ENCODE data around the gene BEST3.
"Not testable (repeated sequence)": the region's sequence is repeated elsewhere in the genome, so short reads cannot be mapped to it uniquely, and the experiment has no call there.

Gene BEST3

GRCh38 chr12:69610729-69611128 lies 88.4 kb downstream of the BEST3 start, which contains the start of gene LRRC10:
LRRC10 (minus strand) TSS chr12:69610907; CDS start chr12:69610838, 69 bp downstream.
- no peak for DNase-seq (ENCODE audit: insufficient read length)
- no peak for TF ChIP-seq TAF1 (IDR thresholded peaks at IDR 0.05; ENCODE audit: borderline replicate concordance, low read depth, low read length)
- TF ChIP-seq POLR2AphosphoS5 (IDR thresholded peaks at IDR 0.05; ENCODE audit: low read depth, low read length) = no peak
- TF ChIP-seq POLR2A (IDR thresholded peaks at IDR 0.05; ENCODE audit: low read depth, low read length) = no peak
- no peak for FAIRE-seq

- no peak for DNase-seq (ENCODE audit: insufficient read length)
- TF ChIP-seq TAF1 (IDR thresholded peaks at IDR 0.05; ENCODE audit: borderline replicate concordance, low read depth, low read length) (no peak), POLR2A (IDR thresholded peaks at IDR 0.05; ENCODE audit: low read depth, low read length) (no peak), POLR2AphosphoS5 (IDR thresholded peaks at IDR 0.05; ENCODE audit: low read depth, low read length) (no peak)
- FAIRE-seq = no peak
Observed at GRCh38 chr12:69610126-69610525, 89.0 kb downstream of the BEST3 start.

DNA sequence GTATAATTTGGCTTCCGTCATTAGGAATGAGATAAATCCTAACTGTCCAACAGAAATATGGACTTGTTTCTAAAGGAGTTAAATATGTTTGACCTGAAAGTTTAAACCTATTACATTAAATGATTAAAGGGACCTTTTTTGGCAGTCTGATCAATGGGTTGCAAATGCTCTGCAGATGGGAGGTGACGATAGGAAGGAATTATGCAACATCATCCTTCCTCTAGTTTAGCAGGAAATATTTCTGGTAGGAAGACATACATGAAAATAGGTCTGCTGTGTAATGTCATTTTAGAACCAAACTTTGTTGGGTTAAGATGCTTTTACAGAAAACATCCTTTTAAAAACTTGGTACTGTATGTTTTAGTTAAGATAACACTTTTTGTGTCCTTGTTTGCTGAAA lies 91.0 kb downstream of the BEST3 start:
- TF ChIP-seq POLR2A (IDR thresholded peaks at IDR 0.05; ENCODE audit: low read depth, low read length) (no peak), POLR2AphosphoS5 (IDR thresholded peaks at IDR 0.05; ENCODE audit: low read depth, low read length) (no peak), TAF1 (IDR thresholded peaks at IDR 0.05; ENCODE audit: borderline replicate concordance, low read depth, low read length) (no peak)
- FAIRE-seq = no peak
- DNase-seq (ENCODE audit: insufficient read length) = no peak

DNA sequence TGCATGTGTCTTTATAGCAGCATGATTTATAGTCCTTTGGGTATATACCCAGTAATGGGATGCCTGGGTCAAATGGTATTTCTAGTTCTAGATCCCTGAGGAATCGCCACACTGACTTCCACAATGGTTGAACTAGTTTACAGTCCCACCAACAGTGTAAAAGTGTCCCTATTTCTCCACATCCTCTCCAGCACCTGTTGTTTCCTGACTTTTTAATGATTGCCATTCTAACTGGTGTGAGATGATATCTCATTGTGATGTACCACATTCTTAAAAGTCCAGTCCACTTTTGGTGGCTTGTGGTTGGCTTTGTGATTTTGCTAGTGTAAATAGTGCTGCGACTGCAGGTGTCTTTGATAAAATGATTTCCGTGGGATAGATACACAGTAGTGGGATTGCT lies 94.8 kb downstream of the BEST3 start:
- FAIRE-seq; DNase-seq (ENCODE audit: insufficient read length): not testable (repeated sequence)

Measured in GM12892 (cell line).